Panc1 (cell line): Measurements from ENCODE around the gene TTC9B.

Experiments
- POLR2AphosphoS5 ChIP-seq: IDR thresholded peaks from 2 replicates; pipeline ENCODE4 v1.6.1; 2012; ENCODE audit warnings: mild to moderate bottlenecking, low read depth, low read length, moderate library complexity
- TF ChIP-seq, protein P1 (sequence below), 2 experiments: IDR thresholded peaks; 2 replicates each; pipeline ENCODE4 v1.6.1; 2011 to 2012; ENCODE audit warnings: low read depth in 2 of 2, control low read depth in 1 of 2, low read length in 1 of 2, mild to moderate bottlenecking in 1 of 2, moderate library complexity in 1 of 2; ENCODE audit not compliant: insufficient read depth in 1 of 2
- TF ChIP-seq, protein P2 (sequence below): fragments of 450-650 bp; IDR thresholded peaks from 2 replicates; pipeline ENCODE4 v1.5.1; 2017; ENCODE audit warnings: mild to moderate bottlenecking

DNA sequence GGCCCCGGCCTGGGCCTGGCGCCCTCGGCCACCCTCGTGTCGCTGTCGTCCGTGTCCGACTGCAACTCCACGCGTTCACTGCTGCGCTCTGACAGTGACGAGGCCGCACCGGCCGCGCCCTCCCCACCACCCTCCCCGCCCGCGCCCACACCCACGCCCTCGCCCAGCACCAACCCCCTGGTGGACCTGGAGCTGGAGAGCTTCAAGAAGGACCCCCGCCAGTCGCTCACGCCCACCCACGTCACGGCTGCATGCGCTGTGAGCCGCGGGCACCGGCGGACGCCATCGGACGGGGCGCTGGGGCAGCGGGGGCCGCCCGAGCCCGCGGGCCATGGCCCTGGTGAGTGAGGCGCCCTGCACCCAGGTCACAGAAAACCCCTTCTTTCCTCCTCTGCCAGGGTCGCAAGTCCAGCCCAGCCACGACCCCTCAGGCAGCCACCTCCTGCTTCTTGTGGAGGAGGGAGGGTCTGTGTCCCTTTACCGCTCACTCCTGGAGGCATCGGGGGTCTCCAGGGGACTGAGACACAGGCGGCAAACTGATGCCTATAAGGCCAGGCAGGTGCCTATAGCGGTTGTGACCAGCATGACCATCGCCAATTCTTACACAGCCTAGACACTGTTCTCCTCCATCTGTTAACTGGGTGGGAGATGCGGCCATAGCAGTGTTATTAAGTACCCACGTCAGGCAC lies 4.2 kb downstream of the TTC9B start:
- TF ChIP-seq, protein P1, sequence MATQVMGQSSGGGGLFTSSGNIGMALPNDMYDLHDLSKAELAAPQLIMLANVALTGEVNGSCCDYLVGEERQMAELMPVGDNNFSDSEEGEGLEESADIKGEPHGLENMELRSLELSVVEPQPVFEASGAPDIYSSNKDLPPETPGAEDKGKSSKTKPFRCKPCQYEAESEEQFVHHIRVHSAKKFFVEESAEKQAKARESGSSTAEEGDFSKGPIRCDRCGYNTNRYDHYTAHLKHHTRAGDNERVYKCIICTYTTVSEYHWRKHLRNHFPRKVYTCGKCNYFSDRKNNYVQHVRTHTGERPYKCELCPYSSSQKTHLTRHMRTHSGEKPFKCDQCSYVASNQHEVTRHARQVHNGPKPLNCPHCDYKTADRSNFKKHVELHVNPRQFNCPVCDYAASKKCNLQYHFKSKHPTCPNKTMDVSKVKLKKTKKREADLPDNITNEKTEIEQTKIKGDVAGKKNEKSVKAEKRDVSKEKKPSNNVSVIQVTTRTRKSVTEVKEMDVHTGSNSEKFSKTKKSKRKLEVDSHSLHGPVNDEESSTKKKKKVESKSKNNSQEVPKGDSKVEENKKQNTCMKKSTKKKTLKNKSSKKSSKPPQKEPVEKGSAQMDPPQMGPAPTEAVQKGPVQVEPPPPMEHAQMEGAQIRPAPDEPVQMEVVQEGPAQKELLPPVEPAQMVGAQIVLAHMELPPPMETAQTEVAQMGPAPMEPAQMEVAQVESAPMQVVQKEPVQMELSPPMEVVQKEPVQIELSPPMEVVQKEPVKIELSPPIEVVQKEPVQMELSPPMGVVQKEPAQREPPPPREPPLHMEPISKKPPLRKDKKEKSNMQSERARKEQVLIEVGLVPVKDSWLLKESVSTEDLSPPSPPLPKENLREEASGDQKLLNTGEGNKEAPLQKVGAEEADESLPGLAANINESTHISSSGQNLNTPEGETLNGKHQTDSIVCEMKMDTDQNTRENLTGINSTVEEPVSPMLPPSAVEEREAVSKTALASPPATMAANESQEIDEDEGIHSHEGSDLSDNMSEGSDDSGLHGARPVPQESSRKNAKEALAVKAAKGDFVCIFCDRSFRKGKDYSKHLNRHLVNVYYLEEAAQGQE (IDR thresholded peaks at IDR 0.05; ENCODE audit: insufficient read depth in 1 of 2, low read depth in 2 of 2, low read length in 1 of 2) = no peak
- TF ChIP-seq POLR2AphosphoS5 = no peak
- TF ChIP-seq, protein P2, sequence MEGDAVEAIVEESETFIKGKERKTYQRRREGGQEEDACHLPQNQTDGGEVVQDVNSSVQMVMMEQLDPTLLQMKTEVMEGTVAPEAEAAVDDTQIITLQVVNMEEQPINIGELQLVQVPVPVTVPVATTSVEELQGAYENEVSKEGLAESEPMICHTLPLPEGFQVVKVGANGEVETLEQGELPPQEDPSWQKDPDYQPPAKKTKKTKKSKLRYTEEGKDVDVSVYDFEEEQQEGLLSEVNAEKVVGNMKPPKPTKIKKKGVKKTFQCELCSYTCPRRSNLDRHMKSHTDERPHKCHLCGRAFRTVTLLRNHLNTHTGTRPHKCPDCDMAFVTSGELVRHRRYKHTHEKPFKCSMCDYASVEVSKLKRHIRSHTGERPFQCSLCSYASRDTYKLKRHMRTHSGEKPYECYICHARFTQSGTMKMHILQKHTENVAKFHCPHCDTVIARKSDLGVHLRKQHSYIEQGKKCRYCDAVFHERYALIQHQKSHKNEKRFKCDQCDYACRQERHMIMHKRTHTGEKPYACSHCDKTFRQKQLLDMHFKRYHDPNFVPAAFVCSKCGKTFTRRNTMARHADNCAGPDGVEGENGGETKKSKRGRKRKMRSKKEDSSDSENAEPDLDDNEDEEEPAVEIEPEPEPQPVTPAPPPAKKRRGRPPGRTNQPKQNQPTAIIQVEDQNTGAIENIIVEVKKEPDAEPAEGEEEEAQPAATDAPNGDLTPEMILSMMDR = no peak
